ENCODE data around the gene FKBP14. TPM values are rescaled to one million over a fixed set of nuclear protein-coding genes. Genes with fewer than 3 reads are reported as not detected.

FKBP14 gene
- total RNA-seq, 2 donors from 2014 or later: 9.6 to 22.7 TPM

GRCh38 chr7:29977886-29978651 lies 48.4 kb downstream of the FKBP14 start:
- Histone ChIP-seq H3K9me3 (no peaks in the 10 kb centered on the region), H3K4me1 (peaks cover 23% of the 10 kb centered on the region), H3K4me3 (no peak overlapping the region), H3K36me3 (replicated peaks in 1 of 2; ENCODE audit: insufficient read depth in 1 of 2, low read depth in 2 of 2) (no peaks in the 10 kb centered on the region), H3K27me3 (no peaks in the 10 kb centered on the region), H3K27ac (peak overlapping the region in 3 of 4 donors; percentile 32 to 45 (median 37))
- DNase-seq (peak; percentile 61 to 87 (median 74)), ATAC-seq (peak; percentile 75)
- 42 to 49% methylated on average over 8 of the region's 8 CpGs for WGBS, 2 donors
- intact Hi-C loops (cut with DNase I): no loop called here
- TF ChIP-seq POLR2A (IDR thresholded peaks at IDR 0.05): no peak
- TF ChIP-seq CTCF (IDR thresholded peaks at IDR 0.05): peak in 6 of 7 experiments; percentile 11 to 49 (median 34)

GRCh38 chr7:29976673-29977415 lies 49.7 kb downstream of the FKBP14 start:
- TF ChIP-seq CTCF (IDR thresholded peaks at IDR 0.05): no peak
- no peak for TF ChIP-seq POLR2A (IDR thresholded peaks at IDR 0.05)
- Histone ChIP-seq H3K4me3 (no peak overlapping the region), H3K27me3 (no peaks in the 10 kb centered on the region), H3K4me1 (peaks cover 30% of the 10 kb centered on the region), H3K36me3 (replicated peaks in 1 of 2; ENCODE audit: insufficient read depth in 1 of 2, low read depth in 2 of 2) (no peaks in the 10 kb centered on the region), H3K27ac (peak overlapping the region in 1 of 4 donors; percentile 45), H3K9me3 (no peaks in the 10 kb centered on the region)
- intact Hi-C loops (cut with DNase I): no loop called here
- DNase-seq: no peak
- 85 to 93% methylated on average over 6 of the region's 6 CpGs for WGBS, 2 donors
- no peak for ATAC-seq

GRCh38 chr7:29976266-29976665 lies 50.2 kb downstream of the FKBP14 start:
- H3K9me3 ChIP-seq: no peaks in the 10 kb centered on the region
- no peaks in the 10 kb centered on the region for H3K27me3 ChIP-seq
- intact Hi-C loops (cut with DNase I): no loop called here
- peaks cover 32% of the 10 kb centered on the region for H3K4me1 ChIP-seq
- 79 to 85% methylated on average over 4 of the region's 4 CpGs for WGBS, 2 donors
- ATAC-seq (no peak), DNase-seq (no peak)
- no peak overlapping the region for H3K4me3 ChIP-seq
- no peak overlapping the region for H3K27ac ChIP-seq
- no peaks in the 10 kb centered on the region for H3K36me3 ChIP-seq (replicated peaks in 1 of 2; ENCODE audit: insufficient read depth in 1 of 2, low read depth in 2 of 2)
- TF ChIP-seq CTCF (IDR thresholded peaks at IDR 0.05): no peak
- no peak for TF ChIP-seq POLR2A (IDR thresholded peaks at IDR 0.05)

- Histone ChIP-seq H3K4me1 (peaks cover 32% of the 10 kb centered on the region), H3K9me3 (no peaks in the 10 kb centered on the region), H3K36me3 (replicated peaks in 1 of 2; ENCODE audit: insufficient read depth in 1 of 2, low read depth in 2 of 2) (no peaks in the 10 kb centered on the region), H3K27ac (peak overlapping the region in 1 of 4 donors; percentile 9), H3K4me3 (no peak overlapping the region), H3K27me3 (no peaks in the 10 kb centered on the region)
- 62 to 63% methylated on average over 1 of the region's 1 CpG for WGBS, 2 donors
- intact Hi-C loops (cut with DNase I): no loop called here
- TF ChIP-seq POLR2A (IDR thresholded peaks at IDR 0.05) (no peak), CTCF (IDR thresholded peaks at IDR 0.05) (no peak)
- DNase-seq (no peak), ATAC-seq (no peak)
These were observed 50.9 kb downstream of the FKBP14 start for GRCh38 chr7:29975561-29975960.

Measured in body of pancreas (tissue), 4 donors.